ENCODE data around the gene RCAN3.
A peak's percentile ranks its signal among the peaks of the same experiment; 100 is the strongest.

RCAN3 gene

DNA sequence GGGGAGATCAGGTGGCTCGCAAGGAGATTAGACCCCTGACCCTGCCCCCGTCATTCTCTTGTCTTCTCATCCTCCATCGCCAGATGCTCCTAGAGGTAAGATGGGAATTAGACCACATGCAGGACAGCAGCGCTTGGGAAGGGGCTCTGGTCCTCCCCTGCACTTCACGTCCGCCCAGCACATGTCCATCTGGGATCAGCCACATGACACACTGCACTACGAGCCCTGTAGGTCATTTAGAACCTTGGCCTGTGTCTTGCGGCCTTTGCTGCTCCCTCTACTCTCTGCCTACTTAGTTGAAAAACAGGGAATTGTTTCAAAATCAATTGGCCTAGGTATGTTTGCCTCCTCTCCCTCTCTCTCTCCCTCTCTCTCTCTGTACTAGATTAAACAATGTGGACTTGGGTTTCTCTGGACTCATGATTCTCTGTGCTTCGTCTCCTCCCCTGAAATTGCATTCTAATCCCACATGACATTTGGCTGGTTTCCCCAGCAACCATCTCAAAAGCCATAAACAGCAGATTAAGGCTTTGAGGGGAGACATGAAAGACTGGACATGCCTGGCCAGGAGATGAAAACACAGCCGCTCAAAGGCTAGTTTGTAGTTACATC lies 49.4 kb downstream of the RCAN3 start:
- no peak for DNase-seq

DNA sequence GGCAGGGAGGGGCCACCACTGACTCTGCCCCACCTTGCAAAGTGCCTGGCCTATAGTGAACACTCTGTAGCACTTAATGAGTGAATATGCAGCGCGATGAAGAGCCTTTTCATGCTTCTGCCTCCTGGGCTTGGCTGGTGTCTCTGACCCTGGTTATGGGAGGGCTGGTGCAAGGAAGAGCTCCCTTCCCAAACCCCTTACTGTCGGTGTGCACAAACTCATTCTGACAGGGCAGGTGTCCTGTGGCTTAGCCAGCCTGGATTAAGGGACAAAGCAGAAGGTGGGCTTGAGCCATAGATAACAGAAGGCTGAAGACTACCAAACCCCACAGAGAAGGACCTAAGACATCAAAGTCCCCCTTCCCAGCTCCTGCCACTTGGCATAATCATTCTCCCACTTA lies 51.3 kb downstream of the RCAN3 start:
- no peak for DNase-seq

DNA sequence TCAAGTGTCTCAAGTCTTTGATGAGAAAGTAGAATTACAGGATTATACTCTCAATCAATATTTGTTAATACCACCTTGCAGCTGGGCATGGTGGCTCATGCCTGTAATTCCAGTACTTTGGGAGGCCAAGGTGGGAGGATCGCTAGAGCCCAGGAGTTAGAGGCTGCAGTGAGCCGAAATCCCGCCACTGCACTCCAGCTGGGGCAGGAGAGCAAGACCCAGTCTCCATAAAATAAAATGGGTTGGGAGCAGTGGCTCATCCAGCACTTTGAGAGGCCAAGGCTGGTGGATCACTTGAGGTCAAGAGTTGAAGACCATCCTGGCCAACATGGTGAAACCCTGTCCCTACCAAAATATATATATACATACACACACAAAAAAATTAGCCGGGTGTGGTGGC lies 52.1 kb downstream of the RCAN3 start:
- DNase-seq, result no peak

DNA sequence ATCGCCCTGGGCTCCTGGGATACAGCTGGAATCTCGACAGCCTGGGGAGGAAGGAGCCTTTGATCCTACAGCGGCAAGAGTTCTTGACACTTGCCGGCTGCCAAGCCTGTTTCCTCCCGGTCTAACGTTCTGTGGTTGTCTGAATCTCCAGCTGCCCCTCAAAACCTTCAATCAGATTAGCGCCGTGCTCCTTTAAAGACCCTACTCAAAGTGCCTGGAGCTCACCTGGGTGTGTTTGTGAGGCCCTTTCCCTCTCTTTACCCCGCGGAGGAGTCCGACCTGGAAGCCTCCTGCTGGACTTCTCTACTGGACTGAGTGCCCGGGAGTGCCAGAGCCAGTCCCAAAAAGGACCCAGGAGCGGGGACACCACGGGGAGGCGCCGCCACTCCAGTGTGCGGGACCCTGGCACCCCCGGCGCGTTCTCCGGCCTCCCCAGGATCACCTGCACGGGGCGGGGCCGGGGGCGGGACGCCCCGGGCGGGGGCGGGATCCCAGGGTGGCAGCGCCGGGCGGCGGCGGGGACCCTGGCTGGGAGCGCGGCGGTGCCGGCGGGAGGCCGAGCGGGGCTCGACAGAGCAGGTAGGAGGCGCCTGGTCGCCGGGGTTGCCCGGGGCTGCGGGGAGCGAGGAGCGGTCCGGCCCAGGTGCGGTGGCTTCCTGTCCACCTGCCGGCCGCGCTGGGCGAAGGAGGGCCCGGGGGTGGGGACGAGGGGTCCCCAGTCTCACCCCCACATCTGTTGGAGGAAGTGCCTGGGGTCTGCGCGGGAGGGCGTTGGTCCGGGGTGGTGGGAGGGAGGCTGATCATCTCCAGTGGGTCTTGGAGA lies 53.2 kb downstream of the RCAN3 start, which contains the start of gene NCMAP:
TSS of gene NCMAP (plus strand) at position 497 of the 823 bp plus-strand sequence. CDS start 39,344 bp downstream, outside the sequence.
- DNase-seq, result peak; percentile 48 to 61

DNA sequence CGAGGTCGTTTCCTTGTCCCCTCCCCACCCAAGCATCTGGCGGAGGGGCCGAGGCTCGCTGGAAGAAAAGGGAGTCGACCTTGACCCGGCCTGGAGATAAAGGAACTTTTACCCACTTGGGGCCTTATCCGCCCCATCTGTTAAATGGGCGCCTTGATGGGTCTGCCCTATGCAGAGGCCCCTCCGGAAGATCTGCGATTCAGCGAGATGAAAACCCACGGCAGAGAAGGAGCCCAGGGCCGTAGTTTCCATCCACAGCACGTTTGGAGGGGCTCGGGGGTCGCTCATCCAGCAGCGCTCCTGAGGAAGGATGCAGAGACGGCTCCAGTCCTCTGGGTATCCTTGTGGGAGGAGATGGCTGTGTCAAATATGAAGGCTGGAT lies 53.8 kb downstream of the RCAN3 start:
- DNase-seq, result no peak

DNA sequence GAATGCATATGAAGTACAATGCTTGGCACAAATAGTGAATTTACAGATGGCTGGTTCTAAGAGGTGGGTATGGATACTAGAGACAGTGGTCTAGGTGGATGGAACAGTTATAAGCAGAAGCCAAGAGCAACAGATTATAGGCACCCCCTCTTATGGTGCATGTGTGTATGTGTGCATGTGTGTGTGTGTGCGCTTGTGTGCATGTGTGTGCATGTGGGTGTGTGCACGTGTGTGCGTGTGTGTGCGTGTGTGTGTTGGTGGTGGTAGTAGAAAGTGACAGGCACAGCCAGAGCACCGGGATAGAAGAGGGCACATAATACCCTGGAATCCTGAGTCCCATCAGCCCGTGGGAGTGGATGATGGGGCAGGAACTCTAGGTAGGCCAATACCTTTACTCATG lies 54.6 kb downstream of the RCAN3 start:
- no peak for DNase-seq

DNA sequence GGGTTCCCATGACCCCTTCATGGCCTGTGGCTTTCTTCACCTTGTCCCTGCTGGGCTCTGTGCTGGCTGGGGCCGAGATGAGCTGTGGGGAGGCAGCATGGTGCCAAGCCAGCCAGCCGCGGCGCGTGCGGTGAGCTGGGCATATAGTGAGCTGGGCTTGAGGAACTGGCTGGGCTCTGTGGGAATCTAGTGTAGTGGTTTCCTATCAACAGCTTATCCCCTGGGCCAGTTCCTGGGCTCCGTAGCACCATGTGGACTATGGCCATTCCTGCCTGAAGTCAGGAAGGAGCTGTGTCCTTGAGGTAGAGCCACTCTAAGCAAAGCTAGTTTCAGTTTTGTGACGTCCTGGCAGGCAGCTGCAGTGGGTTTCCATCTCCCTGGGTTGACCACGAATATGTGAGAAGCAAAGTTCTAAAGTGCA lies 55.1 kb downstream of the RCAN3 start:
- no peak for DNase-seq

DNA sequence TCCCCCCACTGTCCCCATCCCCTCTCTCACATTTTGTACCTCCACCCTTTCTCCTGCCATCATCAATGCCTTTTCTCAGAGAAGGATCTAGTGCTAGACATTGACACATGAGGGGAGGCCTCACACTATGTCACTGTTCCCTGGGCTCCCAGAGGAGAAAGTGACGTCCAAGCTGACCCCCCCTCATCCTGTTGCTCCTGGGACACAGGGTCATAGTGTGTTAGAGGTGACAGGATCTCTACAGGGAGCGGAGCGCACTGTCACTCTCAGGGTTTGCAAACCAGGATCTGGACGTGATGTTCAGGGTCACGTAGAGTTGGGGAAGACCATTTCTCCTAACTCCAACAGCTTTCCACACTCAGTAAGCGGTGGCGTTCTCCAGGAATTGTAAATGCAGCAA lies 55.8 kb downstream of the RCAN3 start:
- no peak for DNase-seq

DNA sequence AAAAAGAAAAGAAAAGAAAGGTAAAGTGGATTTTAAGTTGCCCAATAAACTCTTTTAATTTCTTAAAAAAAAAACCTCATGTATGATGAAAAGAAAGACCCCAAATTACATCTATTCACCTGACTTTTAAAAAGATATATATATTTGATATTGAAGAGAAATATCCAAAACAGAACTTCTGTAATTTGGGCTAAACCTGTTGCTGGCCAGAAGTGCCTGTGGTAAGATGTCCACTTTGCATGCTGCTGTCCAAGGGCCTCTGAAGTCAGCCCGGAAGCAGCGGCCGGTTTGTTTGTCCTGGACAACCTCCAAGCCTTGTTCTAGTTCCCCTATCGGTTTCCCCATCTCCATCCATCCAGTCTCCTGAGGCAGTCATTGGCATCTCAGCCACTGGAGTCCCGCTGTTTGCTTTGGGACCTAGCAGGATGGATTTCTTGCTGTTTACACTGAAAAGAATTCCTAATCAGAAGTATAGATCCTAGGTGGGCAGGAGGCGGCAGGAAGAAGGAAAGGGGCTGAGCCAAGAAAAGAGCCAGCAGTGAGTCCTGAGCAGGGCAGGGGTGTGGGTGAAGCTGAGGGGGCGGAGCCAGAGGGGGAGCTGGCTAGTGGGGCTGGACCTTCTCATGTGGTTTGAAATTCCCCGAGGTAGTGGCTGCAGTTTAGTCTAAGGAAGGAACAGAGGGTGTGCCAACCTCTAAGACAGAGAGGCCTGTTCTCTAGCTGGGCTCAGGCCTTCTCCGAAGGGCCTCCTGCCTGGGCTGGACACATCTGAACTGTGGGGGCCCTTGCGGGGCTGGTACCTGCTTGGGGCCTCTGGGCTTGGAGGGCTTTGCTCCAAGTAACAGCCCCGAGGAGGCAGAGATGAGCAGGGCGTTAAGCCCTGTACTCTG lies 56.5 kb downstream of the RCAN3 start:
- DNase-seq, result no peak

DNA sequence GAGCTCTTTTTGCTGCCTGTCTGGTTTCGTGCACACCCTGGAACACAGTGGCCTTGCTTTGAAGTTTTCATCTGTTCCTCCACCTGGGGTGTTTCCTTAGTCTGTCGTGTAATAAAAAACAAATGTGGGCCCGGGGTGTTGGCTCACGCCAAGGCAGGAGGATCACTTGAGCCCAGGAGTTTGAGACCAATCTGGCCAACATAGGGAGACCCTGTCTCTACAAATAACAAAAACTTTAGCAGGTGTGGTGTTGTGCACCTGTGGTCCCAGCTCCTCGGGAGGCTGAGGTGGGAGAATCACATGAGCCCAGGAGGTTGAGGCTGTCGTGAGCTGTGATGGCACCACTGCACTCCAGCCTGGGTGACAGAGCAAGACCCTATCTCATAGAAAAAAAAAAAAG lies 57.7 kb downstream of the RCAN3 start:
- DNase-seq, result no peak

DNA sequence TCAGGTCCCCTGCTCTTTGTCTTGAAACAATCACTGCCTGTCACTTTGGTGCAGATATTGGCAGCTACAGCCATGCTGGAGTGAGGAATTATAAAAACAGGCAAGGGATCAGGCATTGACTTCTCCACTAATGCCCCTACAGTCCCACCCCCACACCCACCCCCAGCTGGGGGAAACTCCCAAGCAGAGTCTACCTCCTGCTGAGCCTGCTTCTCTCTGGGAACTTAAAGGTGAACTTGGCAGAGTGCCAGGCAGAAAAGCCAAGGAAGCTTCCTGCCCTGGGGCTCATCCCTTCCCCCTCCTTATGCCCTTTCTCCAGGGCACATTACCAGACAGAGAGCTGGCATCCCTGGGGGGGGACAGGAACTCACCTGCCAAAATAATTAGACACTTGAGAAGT lies 60.0 kb downstream of the RCAN3 start:
- no peak for DNase-seq

DNA sequence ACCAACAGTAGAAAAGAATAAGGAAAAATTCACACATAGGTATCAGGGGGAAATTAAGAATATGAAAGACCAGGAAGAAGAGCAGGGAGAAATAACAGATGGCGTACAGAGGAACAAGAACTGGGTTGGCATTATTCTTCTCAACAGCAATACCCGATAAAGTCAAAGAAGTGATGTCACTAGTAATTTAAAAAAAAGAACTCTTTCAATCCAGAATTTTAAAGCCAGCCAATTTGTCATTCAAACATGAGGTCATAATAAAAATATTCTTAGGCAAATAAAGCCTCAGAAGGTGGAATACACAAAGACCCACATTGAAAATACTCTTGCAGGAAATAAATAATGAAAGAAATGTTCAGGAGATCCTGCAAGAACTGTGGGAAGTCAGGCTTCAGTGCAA lies 62.1 kb downstream of the RCAN3 start:
- no peak for DNase-seq

DNA sequence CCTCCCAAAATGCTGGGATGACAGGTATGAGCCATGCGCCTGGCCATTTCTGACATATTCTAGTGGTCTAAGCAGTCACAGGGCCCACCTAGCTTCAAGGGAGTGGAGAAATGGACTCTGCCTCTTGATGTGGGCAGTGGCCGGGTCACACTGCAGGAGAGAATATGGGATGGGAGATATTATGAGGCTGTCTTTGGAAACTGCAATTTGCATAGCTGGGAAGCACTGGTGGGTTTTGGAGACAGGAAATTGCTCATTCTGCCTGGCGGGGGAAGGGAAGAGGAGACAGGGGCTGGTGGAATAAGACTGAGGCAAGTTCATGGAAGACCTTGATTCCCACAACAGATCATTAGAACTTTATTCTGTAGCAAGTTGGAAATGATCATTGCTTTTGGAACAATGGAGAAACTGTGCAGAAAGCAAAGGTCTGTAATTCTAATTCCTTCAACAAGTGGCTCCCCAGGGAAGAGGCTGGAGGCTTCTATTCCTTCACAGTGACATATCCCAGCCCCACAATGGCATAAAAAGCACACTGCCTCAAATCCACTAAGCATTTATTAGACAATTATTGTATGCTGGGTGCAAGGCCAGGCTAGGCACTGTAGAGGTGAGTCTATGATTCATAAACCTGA lies 63.7 kb downstream of the RCAN3 start:
- DNase-seq, result no peak

DNA sequence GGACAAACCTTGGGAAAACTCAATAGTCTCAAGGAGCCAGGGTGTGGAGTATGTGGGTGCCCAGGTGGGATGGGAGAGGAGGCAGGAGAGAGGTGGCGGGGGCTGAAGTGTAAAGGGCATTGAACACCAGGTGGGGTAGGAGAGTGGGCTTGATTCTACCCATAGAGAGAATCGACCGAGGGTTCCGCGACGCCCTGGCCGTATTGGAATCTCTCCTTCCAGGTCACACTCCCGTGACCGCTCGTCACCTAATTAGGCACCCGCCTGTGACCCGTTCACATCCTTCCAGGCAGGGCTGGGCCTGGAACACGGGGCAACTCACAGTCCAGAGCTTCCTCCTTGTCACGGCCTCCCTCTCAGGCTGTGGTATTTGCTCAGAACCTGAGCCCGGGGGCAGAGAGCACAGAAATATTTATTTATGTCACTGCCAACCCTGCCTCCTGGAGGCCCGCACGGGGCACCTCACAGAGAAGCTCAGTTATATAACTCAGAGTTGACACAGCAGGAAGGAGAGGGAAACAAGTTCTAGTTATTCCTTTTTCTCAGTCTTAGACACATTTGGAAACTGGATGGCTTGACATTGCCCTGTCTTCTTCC lies 65.3 kb downstream of the RCAN3 start:
- no peak for DNase-seq

DNA sequence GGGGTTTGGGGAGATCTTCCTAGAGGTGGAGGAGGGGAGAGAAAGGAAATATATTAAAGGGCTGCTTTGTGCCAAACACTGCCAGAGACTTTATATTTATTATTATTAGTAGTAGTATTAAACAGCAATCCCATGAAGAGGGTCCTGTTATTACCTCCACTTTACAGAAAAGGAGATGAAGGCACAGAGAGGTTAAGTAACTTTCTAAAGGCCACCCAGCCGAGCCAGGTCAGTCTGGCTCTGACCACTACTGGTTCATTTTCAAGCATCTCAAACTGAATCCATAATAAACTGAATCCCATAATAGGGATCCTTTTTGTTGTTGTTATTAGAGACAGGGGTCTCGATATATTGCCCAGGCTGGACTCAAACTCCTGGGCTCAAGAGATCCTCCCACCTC lies 65.8 kb downstream of the RCAN3 start:
- no peak for DNase-seq

DNA sequence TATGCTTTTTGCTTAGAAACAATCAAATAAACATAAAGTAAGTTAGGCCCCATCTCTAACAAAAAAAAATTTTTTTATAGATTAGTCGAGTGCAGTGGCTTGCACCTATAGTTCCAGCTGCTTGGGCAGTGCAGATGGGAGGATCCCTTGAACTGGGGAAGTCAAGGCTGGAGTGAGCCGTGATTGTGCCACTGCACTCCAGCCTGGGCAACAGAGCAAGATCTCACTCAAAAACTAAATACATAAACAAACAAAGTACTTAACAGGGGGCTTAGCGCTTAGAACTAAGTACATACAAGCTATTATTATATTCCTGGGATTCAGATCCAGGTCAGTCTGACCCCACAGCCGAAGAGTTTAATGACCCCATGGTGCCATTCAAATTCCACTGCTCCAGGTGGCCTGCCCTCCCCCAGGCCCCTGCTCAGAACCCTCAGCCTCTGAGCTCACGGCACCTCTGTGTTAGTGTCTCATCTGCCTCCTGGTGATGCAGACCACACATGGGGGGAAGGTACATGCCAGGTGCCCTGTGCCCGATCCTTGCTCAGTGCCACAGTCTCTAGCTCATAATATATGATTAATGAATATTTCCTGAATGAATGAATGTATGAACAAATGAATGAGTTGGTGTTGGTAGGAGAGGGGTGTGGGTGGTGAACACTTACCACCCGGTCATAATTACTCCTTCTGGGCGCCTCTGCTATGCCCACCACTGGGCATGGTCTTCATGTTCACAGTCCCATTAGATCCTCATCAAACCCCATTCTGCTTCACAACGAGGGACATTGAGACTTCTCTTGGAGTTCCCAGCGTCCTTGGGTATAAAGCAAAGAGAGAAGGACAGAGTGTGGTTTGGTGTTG lies 67.9 kb downstream of the RCAN3 start:
- no peak for DNase-seq

DNA sequence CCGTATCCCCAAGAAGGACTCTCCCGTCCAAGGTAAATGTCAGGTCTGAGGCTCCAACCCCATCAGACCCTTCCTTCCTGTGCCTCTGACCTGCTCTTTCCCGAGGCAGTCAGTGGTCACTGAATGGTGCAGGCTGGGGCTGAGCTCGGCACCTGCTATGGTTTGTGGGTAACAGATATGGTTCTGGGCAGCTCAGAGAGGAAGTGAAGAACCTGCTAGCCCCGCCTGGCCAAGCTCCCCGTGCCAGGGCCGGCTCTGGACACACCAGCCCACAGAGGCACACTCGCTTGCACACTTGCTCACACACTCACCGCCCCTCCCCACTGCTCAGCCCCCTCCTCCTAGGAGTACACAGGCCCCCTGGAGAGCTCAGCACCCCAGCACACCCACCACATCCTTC lies 69.7 kb downstream of the RCAN3 start:
- no peak for DNase-seq

DNA sequence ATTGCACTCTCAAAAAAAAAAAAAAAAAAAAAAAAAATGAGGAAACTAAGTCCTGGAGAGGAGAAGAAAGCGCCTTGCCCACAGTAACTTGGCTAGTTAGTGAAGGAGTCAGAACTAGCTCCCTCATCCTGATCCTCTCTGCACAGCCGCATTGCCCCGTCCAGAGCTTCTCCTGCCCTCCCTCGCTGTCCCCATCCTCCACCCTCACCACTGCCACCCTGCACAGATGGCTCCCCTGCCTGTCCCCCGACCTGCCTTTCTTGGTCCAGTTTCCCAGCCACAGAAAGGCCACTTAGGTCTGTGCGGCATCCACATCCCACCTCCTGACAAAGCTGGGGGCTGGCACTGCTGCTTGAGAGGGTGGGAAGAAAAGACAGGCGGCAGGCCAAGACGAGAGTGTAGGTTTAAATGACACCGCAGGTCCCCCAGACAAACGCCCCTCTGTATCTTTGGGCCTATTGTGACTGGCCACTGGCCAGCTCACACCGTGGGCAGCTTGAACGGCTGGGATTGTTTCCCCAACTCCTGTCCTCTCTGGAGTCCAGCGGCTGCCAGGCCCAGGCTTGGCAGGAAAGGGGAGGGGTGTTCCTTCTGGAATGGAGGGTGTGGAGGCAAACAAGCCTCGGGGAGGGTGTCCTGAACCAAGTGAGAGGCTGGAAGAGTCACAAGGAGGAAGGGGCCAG lies 73.4 kb downstream of the RCAN3 start:
- DNase-seq, result no peak

DNA sequence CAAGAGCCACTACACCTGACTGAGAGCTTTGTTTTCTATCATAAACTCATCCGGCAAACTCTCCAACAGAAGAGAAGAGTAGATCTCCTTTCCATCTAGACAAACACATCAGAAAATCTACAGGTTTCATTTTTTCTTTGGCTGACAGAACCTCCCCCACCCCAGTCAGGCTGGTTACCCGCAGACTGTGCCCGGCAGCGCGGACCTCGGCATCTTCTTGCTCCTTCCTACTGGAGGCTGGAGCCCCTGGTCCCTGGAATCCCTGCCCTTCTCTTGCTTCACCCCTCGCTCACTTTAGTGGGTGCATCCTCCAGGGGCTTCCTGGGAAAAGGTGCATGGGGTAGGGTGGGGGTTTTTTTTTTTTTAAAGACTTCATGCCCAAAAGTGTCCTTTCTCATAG lies 76.2 kb downstream of the RCAN3 start:
- no peak for DNase-seq

DNA sequence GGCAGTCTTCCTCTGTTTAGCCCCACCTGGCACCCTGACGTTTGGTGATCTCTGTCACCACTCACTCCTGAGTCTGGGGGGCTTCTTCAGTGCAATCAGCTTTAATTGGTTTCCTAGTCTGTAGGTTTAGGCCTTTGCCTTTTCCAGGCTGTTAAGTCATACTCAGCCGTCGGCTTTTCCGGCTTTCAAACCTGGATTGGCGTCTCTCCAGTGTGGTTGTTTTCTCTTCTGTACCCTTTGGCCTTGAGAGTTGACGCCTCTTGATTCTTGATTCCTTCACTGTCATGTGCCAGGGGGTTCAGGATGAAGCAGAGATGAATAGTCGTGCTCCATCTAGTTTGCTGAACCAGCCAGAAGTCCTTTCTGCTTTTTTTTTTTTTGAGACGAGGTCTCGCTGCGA lies 78.1 kb downstream of the RCAN3 start:
- DNase-seq, result no peak

DNA sequence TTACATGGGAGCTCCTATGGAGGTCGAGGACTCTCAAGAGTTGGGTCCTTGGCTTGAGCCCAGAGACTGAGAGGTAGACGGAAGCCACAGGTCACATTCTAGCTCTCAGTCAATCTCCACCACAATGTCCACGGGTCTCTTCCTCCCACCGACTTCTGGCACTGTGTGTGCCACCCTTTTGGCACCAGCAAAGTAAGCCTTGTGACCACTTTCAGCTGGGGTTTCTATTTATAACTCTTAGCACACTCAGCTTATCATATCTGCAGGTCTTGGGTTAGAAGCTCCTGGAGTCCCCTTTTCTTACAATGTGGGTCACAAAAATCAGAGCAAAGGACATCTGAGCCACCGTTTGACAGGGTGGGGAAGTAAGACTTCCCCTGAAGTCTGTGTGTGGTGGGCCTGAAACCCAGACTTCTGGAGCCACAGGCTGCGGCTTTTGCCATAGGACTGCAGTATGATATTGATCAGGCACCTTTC lies 81.6 kb downstream of the RCAN3 start:
- DNase-seq, result no peak
